DOHH2 (cell line): ENCODE measurements around the gene MAB21L1.

Source experiments
- CTCF ChIP-seq: fragments of 200-600 bp; sonication (generic); IDR thresholded peaks from one replicate; pipeline ENCODE4 v1.5.1; 2014; ENCODE audit warnings: antibody characterized with exemption, mild to moderate bottlenecking, low read depth, low read length; ENCODE audit not compliant: poor library complexity, severe bottlenecking
- EZH2phosphoT487 ChIP-seq: fragments of 200-600 bp; sonication (generic); IDR thresholded peaks from 2 replicates; pipeline ENCODE4 v1.6.1; 2017; ENCODE audit warnings: borderline replicate concordance, mild to moderate bottlenecking, antibody characterized with exemption, low read length, moderate library complexity, mixed read lengths

- TF ChIP-seq CTCF, result no peak
- TF ChIP-seq EZH2phosphoT487, result no peak
Measured at GRCh38 chr13:35457258-35457657, 19.2 kb downstream of the MAB21L1 start.
